Measurements from ENCODE around the gene RICTOR.

RICTOR gene

DNA sequence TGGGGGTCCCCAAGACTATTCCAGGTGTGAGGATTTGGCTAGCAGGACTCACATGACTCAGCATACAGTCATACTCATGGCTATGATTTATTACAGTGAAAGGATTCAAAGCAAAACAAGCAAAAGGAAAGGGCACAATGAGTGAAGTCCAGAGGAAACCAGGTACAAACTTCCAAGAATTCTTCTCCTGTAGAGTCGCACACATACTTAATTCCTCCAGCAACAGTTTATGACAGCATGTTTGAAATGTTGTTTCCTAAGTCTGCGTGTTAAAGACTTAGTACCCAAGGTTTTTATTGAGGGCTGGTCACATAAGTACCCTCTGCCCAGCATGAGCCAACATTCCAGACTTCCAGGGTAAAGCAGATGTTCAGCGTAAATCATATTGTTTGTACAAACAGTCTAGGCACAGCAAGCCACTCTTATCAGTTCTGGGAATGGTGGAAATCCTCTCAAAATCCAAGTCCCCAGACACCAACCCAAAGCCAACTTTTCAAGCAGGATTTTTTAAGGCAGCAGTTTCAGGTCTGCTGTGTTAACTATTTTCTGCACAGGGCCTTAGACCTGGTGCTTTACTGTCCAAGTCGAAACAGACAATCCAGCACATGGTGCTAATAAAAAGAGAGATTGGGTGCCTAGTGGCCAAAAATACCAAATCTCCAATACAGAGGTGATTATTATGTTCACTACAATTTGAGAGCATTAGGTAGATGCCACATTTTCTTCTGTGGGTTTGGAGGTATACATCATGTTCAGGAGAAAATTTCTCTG lies 18.6 kb upstream of the RICTOR start:
- no peak for DNase-seq (ENCODE audit: low read depth in 2 of 2)

DNA sequence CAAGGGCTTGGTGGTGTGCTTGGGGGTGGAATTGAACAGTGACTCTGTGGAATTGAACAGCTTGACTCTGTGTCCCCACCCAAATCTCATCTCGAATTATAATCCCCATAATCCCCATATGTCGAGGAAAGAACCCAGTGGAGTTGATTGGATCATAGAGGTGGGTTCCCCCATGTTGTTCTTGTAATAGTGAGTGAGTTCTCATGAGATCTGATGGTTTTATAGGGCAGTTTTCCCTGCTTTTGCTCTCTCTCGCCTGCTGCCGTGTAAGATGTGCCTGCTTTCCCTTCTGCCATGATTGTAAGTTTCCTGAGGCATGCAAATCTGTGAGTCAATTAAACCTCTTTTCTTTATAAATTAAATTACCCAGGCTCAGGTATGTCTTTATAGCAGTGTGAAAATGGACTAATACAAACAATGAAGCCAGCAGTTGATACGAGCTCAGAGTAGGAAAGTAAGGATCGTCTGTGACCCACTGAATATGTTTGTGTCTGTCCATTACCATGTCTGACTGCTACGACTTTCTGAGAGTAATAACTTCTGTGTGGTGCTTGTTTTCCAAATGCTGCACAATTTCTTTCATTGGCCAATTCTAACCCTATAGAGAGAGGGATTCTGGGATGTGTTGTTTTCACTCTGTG lies 17.9 kb upstream of the RICTOR start:
- DNase-seq (ENCODE audit: low read depth in 2 of 2) = no peak

DNA sequence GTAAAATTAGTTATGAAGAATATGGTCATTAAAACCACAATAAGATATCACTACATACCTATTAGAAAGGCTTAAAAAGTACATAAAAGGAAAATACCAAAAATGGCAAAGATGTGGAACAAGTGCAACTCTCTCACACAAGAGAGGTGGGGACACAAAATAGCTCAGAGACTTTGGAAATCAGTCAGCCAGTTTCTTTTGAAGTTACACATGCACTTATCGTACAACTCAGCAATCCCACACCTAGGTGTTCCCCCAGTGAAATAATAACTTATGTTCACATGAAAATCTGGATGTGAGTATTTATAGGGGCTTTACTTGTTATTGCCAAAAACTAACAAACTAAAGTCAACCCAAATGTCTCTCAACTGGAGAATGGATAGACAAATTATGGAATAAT lies 9.8 kb upstream of the RICTOR start:
- DNase-seq (ENCODE audit: low read depth in 2 of 2) = no peak

DNA sequence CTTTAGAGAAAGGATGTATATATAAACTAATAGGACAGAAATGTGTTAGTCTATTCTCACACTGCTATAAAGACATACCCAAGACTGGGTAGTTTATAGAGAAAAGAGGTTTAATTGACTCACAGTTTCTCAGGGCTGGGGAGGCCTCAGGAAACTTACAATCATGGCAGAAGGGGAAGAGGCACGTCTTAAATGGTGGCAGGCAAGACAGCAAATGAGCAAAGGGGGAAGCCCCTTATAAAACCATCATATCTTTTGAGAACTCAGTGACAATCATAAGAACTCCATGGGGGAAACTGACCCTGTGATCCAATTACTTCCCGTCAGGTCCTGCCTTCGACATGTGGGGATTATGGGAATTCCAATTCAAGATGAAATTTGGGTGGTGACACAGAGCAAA lies 8.8 kb upstream of the RICTOR start:
- DNase-seq (ENCODE audit: low read depth in 2 of 2) = no peak

DNA sequence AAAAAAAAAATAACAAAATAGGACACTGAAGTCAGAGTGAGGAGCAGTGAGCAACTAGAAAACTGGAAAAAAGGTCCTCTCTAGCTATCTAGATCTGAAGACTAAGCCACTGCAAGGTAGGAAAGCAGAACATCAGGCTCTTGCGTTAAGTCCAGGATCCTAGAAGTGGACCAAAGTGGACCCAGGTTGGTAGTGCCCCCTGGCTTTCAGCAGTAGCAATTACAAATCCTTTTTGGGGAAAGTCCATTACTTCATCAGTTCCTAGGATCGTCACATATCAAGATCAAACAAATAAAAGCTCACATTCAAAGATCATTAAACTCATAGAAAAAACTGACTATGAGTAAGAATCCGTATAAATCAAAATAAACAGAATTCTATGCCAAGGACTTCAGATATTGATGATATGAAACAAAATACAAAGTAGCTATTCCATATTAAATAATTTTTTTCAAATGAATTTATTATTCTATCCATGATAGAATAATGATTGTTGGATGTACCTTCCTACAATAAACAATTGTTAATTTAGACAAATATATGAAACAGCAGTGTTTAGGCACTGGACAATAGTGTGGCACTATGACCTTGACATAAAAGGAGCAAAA lies 6.5 kb upstream of the RICTOR start:
- DNase-seq (ENCODE audit: low read depth in 2 of 2) = no peak

DNA sequence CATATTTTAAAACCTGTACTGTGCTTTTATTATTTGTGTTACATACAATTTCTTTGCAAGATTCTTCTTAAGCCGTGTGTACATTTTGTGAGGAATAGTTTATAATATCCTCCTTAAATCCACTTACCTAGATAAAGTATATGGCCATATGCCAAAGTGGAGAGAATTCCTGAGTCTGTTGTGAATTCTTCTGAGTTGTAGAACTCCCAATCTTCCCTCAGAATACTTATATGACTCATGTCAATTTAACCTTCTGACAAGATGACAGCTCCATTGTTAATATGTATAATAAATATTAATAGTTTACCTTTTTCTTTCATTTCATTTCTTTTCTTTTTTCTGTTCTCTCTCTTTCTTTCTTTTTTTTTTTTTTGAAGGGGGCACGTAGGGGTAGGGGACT lies 6.0 kb upstream of the RICTOR start:
- no peak for DNase-seq (ENCODE audit: low read depth in 2 of 2)

DNA sequence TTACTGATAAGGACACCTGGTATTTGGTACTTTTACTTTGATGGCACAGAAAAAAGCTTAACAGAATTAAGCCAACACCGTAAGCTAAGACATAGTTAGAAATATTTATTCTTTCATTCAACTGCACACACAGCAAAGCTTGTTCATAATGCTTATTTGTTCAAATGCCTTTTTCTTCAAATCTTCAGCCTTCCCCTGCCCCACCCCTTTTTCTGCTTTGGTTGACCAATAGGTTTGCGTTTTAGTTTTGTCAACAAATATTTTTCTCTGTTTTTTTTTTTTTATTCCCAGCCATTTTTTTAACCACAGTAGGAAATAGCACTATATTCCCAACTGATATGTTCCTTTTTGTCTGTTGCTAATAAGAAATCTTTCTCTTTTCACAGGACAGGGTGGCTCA lies 4.9 kb upstream of the RICTOR start:
- no peak for DNase-seq (ENCODE audit: low read depth in 2 of 2)

DNA sequence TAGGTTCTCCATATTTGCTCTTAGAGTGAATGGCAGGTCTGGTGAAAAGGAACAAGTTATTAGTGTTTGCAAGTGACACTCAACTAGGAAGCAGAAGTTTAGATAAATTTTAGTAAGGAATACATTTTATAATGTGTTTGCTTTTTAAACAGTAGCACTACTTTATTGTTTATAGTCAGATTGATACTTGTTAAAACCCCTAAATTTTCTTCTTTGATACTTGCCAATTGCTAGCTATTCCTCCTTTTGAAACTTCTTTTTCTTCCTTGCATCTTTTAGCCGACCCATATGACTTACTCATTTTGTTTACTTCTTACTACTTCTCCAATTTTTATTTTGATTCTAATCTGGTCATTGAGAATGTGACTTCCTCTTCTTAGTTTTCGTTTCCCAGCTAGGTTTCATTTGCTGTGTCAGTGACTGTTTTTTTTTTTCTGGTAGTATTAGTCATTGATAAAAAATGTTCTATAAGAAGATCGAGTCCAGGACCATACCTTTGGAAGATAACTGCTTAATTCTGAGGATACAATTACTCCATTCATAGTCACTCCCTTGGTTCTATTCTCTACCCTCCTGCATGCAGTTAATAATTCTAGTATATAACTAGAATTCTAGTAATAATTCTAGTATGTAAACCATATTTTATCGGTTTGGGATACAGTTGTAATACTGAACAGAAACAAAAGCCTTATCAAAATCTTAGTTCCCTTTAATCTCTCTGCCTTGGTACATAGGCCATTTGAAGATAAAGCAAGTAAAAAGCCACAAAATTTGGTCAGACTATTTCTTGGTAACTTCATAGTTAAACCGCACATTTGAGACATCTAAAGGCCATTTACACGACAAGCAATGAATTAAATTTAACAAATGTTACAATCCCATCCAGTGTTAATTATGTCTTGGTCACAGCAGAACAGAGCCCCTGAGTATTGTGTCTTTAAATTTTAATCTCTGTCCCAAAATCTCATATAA lies 2.8 kb upstream of the RICTOR start:
- DNase-seq (ENCODE audit: low read depth in 2 of 2) = no peak

DNA sequence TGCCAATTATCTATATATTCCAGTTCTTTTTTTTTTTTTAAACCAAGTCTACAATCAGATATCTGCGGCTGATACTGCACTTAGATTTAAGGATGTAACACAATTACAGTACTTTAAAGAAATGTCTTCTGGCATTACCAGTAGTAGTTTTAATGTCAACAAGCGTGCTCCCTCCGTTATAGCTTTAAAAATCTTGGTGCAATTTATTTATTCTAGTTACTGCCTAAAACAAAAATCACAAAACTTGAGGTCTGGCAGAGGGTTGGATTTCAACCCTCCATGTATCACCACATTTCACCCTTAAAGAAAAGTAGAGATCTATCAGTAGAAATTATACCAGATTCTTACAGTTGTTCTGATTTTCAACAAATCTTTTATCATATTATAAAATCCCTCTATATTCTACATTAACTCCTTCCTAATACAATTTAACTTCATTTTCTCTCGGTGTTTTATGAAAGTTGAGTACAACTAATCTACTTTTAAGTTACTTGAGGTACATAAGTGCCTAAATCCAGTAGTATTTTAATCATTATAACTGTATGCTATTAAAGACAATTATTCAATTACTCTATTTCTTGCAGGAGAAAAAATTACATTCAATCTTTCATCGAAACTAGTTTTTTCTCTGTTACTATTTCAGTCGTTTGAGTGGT lies 2.0 kb upstream of the RICTOR start:
- no peak for DNase-seq (ENCODE audit: low read depth in 2 of 2)

DNA sequence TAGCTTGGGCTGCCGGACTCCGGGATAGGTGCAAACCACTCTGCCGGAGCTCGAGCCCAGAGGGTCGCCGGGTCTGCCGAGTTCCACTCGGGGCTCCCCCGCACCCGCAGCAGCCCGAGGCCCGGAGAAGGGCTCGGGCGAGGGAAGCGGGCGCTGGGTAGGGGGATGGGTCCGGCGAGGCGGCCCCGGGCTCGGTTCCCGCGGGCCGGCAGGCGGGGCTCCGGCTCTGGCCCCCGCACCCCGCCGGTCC lies 507 bp downstream of the RICTOR start:
- DNase-seq (ENCODE audit: low read depth in 2 of 2) = peak in 1 of 2 donors; percentile 10

DNA sequence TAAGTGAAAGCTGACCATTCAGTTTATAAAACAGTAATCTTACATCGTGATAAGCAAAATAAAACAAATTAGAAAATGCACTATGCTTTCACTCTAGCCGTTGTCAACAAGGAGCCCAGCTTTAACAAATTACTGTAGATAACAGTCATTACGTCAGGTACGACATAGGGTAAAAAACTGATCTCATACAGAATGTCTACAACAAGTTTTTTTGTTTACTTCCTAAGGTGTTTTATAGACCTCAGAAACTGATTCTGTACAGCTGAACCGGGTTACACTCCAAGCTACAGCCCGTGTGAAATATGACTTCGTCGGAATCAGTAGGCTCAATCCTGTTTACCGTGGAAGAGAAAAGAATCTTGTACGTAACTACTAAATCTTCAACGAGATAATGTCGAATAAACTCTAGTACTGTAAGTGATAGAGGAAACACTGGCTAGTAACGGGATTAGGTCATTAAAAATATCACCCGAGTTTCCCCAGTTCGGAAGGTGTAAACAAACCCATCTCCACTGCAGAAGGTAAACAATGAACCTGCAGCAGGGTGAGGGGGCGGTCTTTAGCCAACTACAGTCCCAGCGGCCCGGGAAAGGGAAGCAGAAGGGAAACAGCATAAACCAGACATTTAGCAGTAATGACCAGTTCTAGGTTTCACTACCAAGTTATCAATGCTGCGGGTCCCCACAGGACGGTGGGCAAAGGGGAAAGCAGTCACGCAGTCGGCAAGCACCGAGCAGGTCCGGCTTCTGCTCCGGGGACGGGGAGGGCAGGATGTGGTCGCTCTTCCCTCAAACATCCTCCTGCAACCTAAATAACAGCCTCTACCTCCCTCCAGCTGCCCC lies 1.1 kb downstream of the RICTOR start:
- peak in 1 of 2 donors; percentile 20 for DNase-seq (ENCODE audit: low read depth in 2 of 2)

DNA sequence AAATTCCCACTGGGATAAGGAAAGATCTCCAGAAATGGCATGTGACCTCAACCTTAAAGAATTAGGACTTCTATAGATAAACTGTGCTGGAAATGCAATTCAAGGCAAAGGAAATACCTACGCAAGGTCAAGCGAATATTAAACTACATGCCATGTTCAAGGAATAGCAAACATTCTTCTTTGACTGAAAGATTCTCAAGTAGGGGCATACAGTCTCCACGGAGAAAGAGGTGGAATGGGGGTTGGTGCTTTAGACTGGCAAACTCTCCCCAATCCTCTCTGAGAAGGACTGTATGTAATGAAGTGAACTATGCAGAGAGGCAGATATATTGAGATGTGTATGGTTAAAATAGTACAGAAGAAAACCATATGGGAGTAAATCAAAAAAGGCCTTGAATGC lies 6.1 kb downstream of the RICTOR start:
- DNase-seq (ENCODE audit: low read depth in 2 of 2) = no peak

DNA sequence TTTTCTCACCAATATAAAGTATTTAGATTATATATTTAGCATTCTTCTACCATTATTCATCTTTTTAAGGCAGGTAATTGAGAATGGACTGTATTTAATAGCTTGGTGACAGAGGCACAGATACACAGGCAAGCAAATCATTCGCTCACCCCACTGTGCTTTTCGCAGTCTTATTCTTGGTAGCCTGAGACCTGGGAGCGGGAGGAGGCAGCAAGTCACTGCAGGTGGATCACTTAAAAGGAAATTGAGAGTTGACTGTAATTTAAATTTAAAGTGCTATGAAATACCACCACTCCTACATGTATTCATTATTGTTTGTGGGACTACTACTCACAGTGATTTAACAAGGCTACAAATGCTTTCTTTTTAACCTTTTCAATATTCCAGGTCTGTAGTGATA lies 9.7 kb downstream of the RICTOR start:
- no peak for DNase-seq (ENCODE audit: low read depth in 2 of 2)

DNA sequence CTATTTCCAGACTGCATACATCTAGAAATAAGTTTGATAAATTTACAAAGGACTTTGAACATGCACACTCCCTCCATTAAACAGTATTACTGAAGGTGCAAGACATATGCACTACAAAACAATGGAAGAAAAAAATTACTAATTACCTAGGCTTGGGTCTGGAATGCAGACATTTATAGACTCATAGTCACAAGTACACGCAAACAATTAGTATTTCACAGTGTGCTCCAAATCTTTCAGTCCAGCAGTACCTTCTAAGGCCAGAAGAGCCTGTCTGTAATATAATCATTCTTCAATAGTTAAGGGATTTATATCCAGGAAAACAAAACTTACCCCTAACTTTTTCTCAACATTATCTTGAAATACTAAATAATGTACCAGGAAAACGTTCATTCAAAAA lies 11.2 kb downstream of the RICTOR start:
- no peak for DNase-seq (ENCODE audit: low read depth in 2 of 2)

DNA sequence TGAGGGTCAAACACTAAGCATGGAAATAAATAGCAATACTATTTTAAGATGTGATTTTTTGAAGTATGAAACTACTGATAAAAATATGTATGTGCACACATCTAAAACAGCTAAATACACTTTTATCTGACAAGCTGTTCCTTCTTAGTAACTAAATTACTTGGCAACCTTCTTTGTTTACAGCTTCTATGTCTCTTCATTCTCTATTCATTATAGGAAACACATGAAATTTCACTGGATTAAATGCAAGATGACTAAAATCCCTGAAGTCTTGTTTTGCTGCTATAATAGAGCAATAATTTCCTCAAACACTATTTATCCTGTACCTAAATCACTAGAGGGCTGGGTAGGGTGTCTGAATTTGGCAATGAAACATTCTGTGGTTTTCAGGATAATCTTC lies 11.7 kb downstream of the RICTOR start:
- DNase-seq (ENCODE audit: low read depth in 2 of 2) = no peak

DNA sequence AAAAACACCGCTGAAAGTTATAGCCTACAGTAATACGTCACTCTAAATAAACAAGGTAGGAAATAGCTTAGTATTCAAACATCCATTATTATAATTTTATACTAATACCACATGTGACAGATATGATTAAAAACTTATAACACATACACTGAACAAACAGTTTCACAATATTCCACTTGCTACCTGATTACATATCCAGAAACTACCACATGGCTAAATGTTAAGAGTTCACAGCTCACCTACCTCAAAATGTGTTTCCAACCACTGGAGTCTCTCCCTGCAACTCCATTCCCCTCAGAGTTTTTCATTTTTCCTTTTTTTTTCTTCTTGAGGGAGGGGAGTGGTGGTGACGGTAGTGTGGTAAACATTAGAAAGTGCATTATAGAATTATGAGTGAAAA lies 12.1 kb downstream of the RICTOR start:
- no peak for DNase-seq (ENCODE audit: low read depth in 2 of 2)

DNA sequence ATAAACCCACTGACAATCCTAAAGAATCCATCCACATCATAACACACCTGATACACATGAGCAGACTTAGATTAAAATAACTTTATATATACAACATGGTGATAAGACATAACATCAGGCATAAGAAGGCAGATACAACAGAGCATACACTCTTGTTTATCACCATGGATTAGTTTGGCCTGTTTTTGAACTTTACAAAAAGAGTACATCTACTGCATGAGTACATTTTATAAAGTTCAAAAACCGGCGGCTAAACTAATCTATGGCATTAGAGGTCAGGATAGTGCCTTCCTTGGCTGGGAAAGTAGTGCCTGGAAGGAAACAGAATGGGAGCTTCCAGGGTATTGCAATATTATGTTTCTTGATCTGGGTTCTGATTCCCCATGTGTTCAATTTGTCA lies 15.1 kb downstream of the RICTOR start:
- DNase-seq (ENCODE audit: low read depth in 2 of 2) = no peak

DNA sequence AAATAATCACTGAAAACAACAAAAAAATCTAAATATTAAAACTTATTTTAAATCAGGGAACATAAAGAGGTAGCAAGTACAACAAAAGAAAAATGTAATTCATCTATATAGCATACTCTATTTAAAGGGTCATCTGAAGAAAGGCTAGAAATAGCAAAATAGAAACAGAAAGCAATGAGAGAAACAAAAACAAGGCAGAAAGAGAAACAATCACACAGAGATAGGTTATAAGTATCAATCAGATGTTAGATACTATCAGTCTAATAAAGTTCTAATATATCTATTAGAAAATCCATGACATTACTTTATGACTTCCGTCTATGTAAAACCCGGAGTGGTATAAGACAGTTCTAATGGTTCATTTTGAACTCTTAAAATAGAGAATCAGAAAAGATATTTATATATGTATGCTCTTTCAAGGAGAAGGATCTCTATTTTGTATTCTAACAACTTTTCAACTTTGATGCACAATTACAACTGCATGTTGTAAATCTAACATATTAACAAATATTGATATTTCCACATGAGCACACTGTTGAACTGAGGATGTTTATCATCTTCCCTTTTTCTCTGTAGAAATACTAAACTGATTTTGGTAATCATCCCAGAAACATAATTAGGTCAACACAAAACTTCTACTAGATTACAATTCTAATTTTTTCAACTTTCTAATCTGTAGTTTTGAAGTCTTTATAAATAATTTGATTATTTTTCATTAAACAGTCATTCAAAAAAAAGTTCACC lies 15.8 kb downstream of the RICTOR start:
- DNase-seq (ENCODE audit: low read depth in 2 of 2) = no peak

DNA sequence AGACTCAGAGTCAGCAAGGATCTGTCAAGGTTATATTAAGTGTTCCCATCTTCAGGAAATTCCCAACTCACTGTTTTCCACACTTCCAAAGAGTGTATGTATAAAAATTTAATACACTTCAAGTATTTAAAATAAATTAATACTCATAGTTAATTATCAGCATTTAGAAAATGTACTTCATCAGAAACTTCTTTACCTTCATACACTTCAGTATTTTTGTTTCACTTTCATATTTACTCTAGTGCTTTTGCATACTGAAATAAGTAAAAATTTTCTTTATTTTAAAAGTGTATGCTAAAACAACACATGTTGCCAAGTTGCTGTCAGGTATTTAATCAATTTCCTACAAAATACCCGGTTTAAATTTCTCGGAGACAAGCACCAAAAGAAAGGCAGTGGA lies 16.5 kb downstream of the RICTOR start:
- DNase-seq (ENCODE audit: low read depth in 2 of 2) = no peak

DNA sequence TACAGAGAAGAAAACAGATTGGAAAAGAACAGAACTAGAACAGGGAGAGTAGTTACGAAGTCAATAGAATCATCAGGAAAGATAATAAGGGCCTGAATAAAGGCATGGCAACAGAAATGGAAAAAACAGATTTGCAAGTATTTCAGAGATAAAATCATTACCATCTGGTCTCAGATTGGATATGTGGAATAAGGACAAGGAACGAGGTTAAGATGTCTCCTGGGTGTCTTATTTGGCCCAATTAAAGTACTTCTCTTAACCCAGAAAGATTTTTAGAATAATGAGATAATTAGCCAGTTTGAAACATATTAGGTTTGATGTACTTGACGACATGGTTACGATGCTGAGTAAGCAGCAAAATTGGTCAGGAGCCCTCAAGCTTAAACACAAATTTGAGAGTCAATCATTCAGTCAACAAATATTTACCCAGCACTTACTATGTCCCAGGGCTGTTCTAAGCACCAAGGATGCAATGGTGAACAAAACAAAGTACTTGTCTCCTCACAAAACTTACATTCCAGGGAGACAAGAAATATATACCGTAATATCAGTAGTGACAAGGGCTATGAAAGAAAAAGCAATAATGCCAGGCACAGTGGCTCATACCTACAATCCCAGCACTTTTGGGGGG lies 18.3 kb downstream of the RICTOR start:
- no peak for DNase-seq (ENCODE audit: low read depth in 2 of 2)

Measured in activated CD4-positive, alpha-beta T cell treated with anti-CD3 and anti-CD28 coated beads for 24 hours (primary cell).